SK-N-SH treated with all-trans-retinoic acid at 6 μM for 48 hours (cell line): ENCODE results near the gene ZBTB7C.

Experiments used
- BACH2 ChIP-seq: fragments of 250-450 bp; sonication (Bioruptor Pico); IDR thresholded peaks from 2 replicates; pipeline ENCODE4 v1.9.0; 2021; ENCODE audit warnings: mild to moderate bottlenecking, borderline replicate concordance
- CSRNP3 ChIP-seq: fragments of 250-450 bp; sonication (Bioruptor Pico); IDR thresholded peaks from 2 replicates; pipeline ENCODE4 v1.5.1; 2021; ENCODE audit warnings: mild to moderate bottlenecking, moderate library complexity
- ISL1 ChIP-seq: fragments of 250-450 bp; sonication (Bioruptor Pico); IDR thresholded peaks from 2 replicates; pipeline ENCODE4 v2.1.2; 2022; ENCODE audit warnings: mild to moderate bottlenecking, moderate library complexity
- OSR1 ChIP-seq: fragments of 250-450 bp; sonication (Bioruptor Pico); IDR thresholded peaks from 2 replicates; pipeline ENCODE4 v1.8.0; 2022; ENCODE audit warnings: moderate library complexity, mild to moderate bottlenecking, inconsistent platforms
- PATZ1 ChIP-seq: fragments of 250-450 bp; sonication (Bioruptor Pico); IDR thresholded peaks from 2 replicates; pipeline ENCODE4 v1.8.0; 2020; ENCODE audit warnings: mild to moderate bottlenecking, moderate library complexity, borderline replicate concordance
- PPARA ChIP-seq: fragments of 250-450 bp; sonication (Bioruptor Pico); IDR thresholded peaks from 2 replicates; pipeline ENCODE4 v1.5.0; 2020; ENCODE audit warnings: mild to moderate bottlenecking, borderline replicate concordance
- RARB ChIP-seq: fragments of 250-450 bp; sonication (Bioruptor Pico); IDR thresholded peaks from 2 replicates; pipeline ENCODE4 v1.8.0; 2021; ENCODE audit warnings: mild to moderate bottlenecking, moderate library complexity
- SNAI2 ChIP-seq: fragments of 250-450 bp; sonication (Bioruptor Pico); IDR thresholded peaks from 2 replicates; pipeline ENCODE4 v1.5.0; 2020; ENCODE audit warnings: mild to moderate bottlenecking, moderate library complexity
- TCF4 ChIP-seq: fragments of 250-450 bp; sonication (Bioruptor Pico); IDR thresholded peaks from 2 replicates; pipeline ENCODE4 v1.8.0; 2021; ENCODE audit warnings: mild to moderate bottlenecking, moderate library complexity, borderline replicate concordance
- TOX ChIP-seq: fragments of 250-450 bp; sonication (Bioruptor Pico); IDR thresholded peaks from 2 replicates; pipeline ENCODE4 v1.8.0; 2021; ENCODE audit warnings: mild to moderate bottlenecking, moderate library complexity, borderline replicate concordance
- ZFP3 ChIP-seq: fragments of 250-450 bp; sonication (Bioruptor Pico); IDR thresholded peaks from 2 replicates; pipeline ENCODE4 v1.5.0; 2020; ENCODE audit warnings: mild to moderate bottlenecking, moderate library complexity
- ZFP30 ChIP-seq: fragments of 450-650 bp; formaldehyde crosslinking; IDR thresholded peaks from 2 replicates; pipeline ENCODE4 v1.5.0; 2022; ENCODE audit warnings: mild to moderate bottlenecking, moderate library complexity
- TF ChIP-seq, protein P1 (sequence below): fragments of 250-450 bp; sonication (Bioruptor Pico); IDR thresholded peaks from 2 replicates; pipeline ENCODE4 v1.5.1; 2020; ENCODE audit warnings: low read depth, mild to moderate bottlenecking, moderate library complexity

DNA sequence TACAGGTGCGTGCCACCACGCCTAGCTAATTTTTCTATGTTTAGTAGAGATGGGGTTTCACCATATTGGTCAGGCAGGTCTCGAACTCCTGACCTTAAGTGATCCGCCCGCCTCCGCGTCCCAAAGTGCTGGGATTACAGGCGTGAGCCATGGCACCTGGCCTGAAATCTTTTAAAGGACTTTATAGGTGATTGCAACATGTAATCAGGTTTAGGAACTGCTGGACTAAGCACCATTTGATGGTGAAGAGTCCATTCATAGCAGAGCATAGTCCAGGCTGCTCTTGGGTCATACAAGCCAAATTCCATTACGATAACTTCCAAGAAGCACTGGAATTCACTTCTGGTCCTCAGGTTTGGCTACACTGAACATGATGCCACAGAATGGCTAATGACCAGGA is 278.1 kb downstream of the ZBTB7C start:
- TF ChIP-seq BACH2 (CRISPR knock-in tag) (no peak), OSR1 (CRISPR knock-in tag) (no peak), RARB (CRISPR knock-in tag) (no peak), TCF4 (no peak), SNAI2 (CRISPR knock-in tag) (no peak), TOX (CRISPR knock-in tag) (no peak), PATZ1 (no peak), CSRNP3 (no peak), ZFP3 (CRISPR knock-in tag) (no peak), PPARA (CRISPR knock-in tag) (no peak), ISL1 (CRISPR knock-in tag) (no peak), ZFP30 (CRISPR knock-in tag) (no peak)
- TF ChIP-seq, protein P1, sequence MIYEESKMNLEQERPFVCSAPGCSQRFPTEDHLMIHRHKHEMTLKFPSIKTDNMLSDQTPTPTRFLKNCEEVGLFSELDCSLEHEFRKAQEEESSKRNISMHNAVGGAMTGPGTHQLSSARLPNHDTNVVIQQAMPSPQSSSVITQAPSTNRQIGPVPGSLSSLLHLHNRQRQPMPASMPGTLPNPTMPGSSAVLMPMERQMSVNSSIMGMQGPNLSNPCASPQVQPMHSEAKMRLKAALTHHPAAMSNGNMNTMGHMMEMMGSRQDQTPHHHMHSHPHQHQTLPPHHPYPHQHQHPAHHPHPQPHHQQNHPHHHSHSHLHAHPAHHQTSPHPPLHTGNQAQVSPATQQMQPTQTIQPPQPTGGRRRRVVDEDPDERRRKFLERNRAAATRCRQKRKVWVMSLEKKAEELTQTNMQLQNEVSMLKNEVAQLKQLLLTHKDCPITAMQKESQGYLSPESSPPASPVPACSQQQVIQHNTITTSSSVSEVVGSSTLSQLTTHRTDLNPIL: no peak
